Neural cell (in vitro differentiated cells): ENCODE measurements around the gene RYR3. TPM values are rescaled to one million over a fixed set of nuclear protein-coding genes. Genes with fewer than 3 reads are reported as not detected.
"Not testable (repeated sequence)": the region's sequence is repeated elsewhere in the genome, so short reads cannot be mapped to it uniquely, and the experiment has no call there.

Experiments
- H2AFZ ChIP-seq: fragments of 200-600, 300-800 bp; sonication (generic), shearing (Covaris generic); 2 replicates; pipeline ENCODE4 v1.6.0; 2014; ENCODE audit warnings: low read depth, mild to moderate bottlenecking, antibody characterized with exemption, low read length, moderate library complexity
- H3F3A ChIP-seq: fragments of 200-600 bp; shearing (Covaris generic); 2 replicates; pipeline ENCODE4 v1.6.1; 2016; ENCODE audit warnings: mild to moderate bottlenecking, moderate library complexity, mixed read lengths, antibody characterized with exemption, low read length; ENCODE audit not compliant: insufficient read depth, poor library complexity, severe bottlenecking
- H3K27ac ChIP-seq: fragments of 200-600, 300-800 bp; sonication (generic), shearing (Covaris generic); 2 replicates; pipeline ENCODE4 v1.5.1; 2014; ENCODE audit warnings: mild to moderate bottlenecking, low read length, moderate library complexity
- H3K27me3 ChIP-seq: fragments of 300-800, 200-600 bp; sonication (generic), shearing (Covaris generic); 2 replicates; pipeline ENCODE4 v1.6.0; 2014; ENCODE audit warnings: mild to moderate bottlenecking, low read depth, low read length, moderate library complexity; ENCODE audit not compliant: insufficient read depth
- H3K36me3 ChIP-seq: fragments of 300-800, 200-600 bp; sonication (generic), shearing (Covaris generic); 2 replicates; pipeline ENCODE4 v1.5.1; 2014; ENCODE audit warnings: mild to moderate bottlenecking, antibody characterized with exemption, low read length, moderate library complexity; ENCODE audit not compliant: insufficient read depth
- H3K4me2 ChIP-seq: fragments of 300-800, 200-600 bp; sonication (generic), shearing (Covaris generic); 2 replicates; pipeline ENCODE4 v1.6.0; 2014; ENCODE audit warnings: mild to moderate bottlenecking, low read length
- H3K4me3 ChIP-seq: fragments of 300-800, 200-600 bp; sonication (generic), shearing (Covaris generic); 2 replicates; pipeline ENCODE4 v1.5.1; 2014; ENCODE audit warnings: mild to moderate bottlenecking, low read length, moderate library complexity
- H3K79me2 ChIP-seq: fragments of 200-600 bp; shearing (Covaris generic); replicated peaks from 2 replicates; pipeline ENCODE4 v1.6.0; 2014; ENCODE audit warnings: mild to moderate bottlenecking, low read length, moderate library complexity; ENCODE audit not compliant: insufficient read depth
- H3K9ac ChIP-seq: fragments of 300-800, 200-600 bp; sonication (generic), shearing (Covaris generic); 2 replicates; pipeline ENCODE4 v1.6.1; 2016; ENCODE audit warnings: mild to moderate bottlenecking, low read length, mixed read lengths
- H3K9me2 ChIP-seq: fragments of 200-600 bp; shearing (Covaris generic); 2 replicates; pipeline ENCODE4 v1.6.1; 2016; ENCODE audit warnings: mild to moderate bottlenecking, low read length, mixed read lengths; ENCODE audit not compliant: insufficient read depth
- H3K9me3 ChIP-seq: fragments of 200-600, 300-800 bp; sonication (generic), shearing (Covaris generic); 2 replicates; pipeline ENCODE4 v1.6.1; 2016; ENCODE audit warnings: mild to moderate bottlenecking, mixed run types, low read length, moderate library complexity, mixed read lengths
- H4K20me1 ChIP-seq: fragments of 200-600 bp; shearing (Covaris generic); 2 replicates; pipeline ENCODE4 v1.6.1; 2016; ENCODE audit warnings: mild to moderate bottlenecking, mixed run types; ENCODE audit not compliant: insufficient read depth
- EP300 ChIP-seq: fragments of 450-650 bp; conservative IDR thresholded peaks from 2 replicates; pipeline ENCODE4 v1.6.1; 2014; ENCODE audit warnings: antibody characterized with exemption, mild to moderate bottlenecking, moderate library complexity; ENCODE audit not compliant: poor library complexity, severe bottlenecking
- EZH2 ChIP-seq: fragments of 200-600, 300-800 bp; shearing (Covaris generic), sonication (generic); IDR thresholded peaks from 2 replicates; pipeline ENCODE4 v1.6.1; 2014; ENCODE audit warnings: antibody characterized with exemption, low read length, borderline replicate concordance, mild to moderate bottlenecking; ENCODE audit not compliant: insufficient read depth, poor library complexity, severe bottlenecking
- MXI1 ChIP-seq: fragments of 450-650 bp; conservative IDR thresholded peaks from 2 replicates; pipeline ENCODE4 v1.6.1; 2014; ENCODE audit warnings: antibody characterized with exemption, mild to moderate bottlenecking; ENCODE audit not compliant: poor library complexity, severe bottlenecking
- POLR2AphosphoS5 ChIP-seq: IDR thresholded peaks from 2 replicates; pipeline ENCODE4 v1.6.1; 2012
- RAD21 ChIP-seq: fragments of 450-650 bp; conservative IDR thresholded peaks from 2 replicates; pipeline ENCODE4 v1.6.1; 2014; ENCODE audit warnings: antibody characterized with exemption, mild to moderate bottlenecking, moderate library complexity
- SMC3 ChIP-seq: fragments of 450-650 bp; conservative IDR thresholded peaks from 2 replicates; pipeline ENCODE4 v1.6.1; 2014; ENCODE audit warnings: antibody characterized with exemption, mild to moderate bottlenecking, moderate library complexity; ENCODE audit not compliant: poor library complexity
- TAF1 ChIP-seq: IDR thresholded peaks from 2 replicates; pipeline ENCODE4 v1.6.1; 2012; ENCODE audit warnings: low read depth
- polyA plus RNA-seq: library from polyadenylated mRNA; depleted of rRNA; stranded (reverse); fragments of >200 nt; gene quantifications from 2 replicates; pipeline ENCODE4 v1.2.3, GENCODE V29; 2014
- TF ChIP-seq, protein P1 (sequence below): fragments of 450-650 bp; IDR thresholded peaks from 2 replicates; pipeline ENCODE4 v1.5.1; 2014; ENCODE audit warnings: antibody characterized with exemption, mild to moderate bottlenecking, moderate library complexity; ENCODE audit not compliant: poor library complexity, severe bottlenecking
- TF ChIP-seq, protein P2 (sequence below): IDR thresholded peaks from 2 replicates; pipeline ENCODE4 v1.6.1; 2012; ENCODE audit warnings: borderline replicate concordance

Gene RYR3
- polyA plus RNA-seq, 1 donor from 2014 or later, result 12.6 TPM

DNA sequence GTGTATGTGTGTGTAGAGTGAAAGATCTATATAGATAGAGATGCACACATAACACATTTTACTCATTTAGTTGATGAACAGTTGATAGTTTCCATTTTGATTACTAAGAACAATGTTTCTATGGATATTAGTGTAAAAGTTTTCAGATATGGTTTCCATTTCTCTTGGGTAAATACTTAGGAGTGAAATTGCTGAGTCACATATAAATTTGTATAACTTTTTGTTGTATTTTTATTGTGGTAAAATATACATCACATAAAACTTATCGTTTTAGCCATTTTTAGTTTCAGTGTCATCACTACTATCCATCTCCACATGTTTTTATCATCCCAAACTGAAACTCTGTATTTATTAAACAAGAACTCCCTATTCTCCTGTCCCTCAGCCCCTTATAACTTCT, 258.3 kb downstream of the RYR3 start:
- H3K9ac ChIP-seq, result no peak overlapping the region
- no peaks in the 10 kb centered on the region for H3K79me2 ChIP-seq
- TF ChIP-seq, protein P1, sequence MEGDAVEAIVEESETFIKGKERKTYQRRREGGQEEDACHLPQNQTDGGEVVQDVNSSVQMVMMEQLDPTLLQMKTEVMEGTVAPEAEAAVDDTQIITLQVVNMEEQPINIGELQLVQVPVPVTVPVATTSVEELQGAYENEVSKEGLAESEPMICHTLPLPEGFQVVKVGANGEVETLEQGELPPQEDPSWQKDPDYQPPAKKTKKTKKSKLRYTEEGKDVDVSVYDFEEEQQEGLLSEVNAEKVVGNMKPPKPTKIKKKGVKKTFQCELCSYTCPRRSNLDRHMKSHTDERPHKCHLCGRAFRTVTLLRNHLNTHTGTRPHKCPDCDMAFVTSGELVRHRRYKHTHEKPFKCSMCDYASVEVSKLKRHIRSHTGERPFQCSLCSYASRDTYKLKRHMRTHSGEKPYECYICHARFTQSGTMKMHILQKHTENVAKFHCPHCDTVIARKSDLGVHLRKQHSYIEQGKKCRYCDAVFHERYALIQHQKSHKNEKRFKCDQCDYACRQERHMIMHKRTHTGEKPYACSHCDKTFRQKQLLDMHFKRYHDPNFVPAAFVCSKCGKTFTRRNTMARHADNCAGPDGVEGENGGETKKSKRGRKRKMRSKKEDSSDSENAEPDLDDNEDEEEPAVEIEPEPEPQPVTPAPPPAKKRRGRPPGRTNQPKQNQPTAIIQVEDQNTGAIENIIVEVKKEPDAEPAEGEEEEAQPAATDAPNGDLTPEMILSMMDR, result no peak
- TF ChIP-seq POLR2AphosphoS5 (no peak), TAF1 (no peak), SMC3 (no peak), RAD21 (no peak), EZH2 (no peak), EP300 (no peak), MXI1 (no peak)
- TF ChIP-seq, protein P2, sequence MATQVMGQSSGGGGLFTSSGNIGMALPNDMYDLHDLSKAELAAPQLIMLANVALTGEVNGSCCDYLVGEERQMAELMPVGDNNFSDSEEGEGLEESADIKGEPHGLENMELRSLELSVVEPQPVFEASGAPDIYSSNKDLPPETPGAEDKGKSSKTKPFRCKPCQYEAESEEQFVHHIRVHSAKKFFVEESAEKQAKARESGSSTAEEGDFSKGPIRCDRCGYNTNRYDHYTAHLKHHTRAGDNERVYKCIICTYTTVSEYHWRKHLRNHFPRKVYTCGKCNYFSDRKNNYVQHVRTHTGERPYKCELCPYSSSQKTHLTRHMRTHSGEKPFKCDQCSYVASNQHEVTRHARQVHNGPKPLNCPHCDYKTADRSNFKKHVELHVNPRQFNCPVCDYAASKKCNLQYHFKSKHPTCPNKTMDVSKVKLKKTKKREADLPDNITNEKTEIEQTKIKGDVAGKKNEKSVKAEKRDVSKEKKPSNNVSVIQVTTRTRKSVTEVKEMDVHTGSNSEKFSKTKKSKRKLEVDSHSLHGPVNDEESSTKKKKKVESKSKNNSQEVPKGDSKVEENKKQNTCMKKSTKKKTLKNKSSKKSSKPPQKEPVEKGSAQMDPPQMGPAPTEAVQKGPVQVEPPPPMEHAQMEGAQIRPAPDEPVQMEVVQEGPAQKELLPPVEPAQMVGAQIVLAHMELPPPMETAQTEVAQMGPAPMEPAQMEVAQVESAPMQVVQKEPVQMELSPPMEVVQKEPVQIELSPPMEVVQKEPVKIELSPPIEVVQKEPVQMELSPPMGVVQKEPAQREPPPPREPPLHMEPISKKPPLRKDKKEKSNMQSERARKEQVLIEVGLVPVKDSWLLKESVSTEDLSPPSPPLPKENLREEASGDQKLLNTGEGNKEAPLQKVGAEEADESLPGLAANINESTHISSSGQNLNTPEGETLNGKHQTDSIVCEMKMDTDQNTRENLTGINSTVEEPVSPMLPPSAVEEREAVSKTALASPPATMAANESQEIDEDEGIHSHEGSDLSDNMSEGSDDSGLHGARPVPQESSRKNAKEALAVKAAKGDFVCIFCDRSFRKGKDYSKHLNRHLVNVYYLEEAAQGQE, result no peak
- no peaks in the 10 kb centered on the region for H3F3A ChIP-seq
- no peaks in the 10 kb centered on the region for H3K9me3 ChIP-seq
- no peaks in the 10 kb centered on the region for H3K27me3 ChIP-seq
- H3K9me2 ChIP-seq, result no peaks in the 10 kb centered on the region
- H4K20me1 ChIP-seq, result no peaks in the 10 kb centered on the region
- no peaks in the 10 kb centered on the region for H3K36me3 ChIP-seq
- H3K4me3 ChIP-seq, result no peak overlapping the region
- no peak overlapping the region for H2AFZ ChIP-seq
- no peak overlapping the region for H3K4me2 ChIP-seq
- no peak overlapping the region for H3K27ac ChIP-seq

DNA sequence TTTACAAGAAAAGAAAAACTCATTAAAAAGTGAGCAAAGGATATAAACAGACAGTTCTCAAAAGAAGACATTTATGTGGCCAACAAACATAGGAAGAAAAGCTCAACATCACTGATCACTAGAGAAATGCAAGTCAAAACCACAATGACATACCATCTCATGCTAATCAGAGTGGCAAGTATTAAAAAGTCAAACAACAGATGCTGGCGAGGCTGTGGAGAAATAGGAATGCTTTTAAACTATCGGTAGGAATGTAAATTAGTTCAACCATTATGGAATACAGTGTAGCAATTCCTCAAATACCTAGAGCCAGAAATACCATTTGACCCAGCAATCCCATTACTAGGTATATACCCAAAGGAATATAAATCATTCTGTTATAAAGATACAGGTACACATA, 267.1 kb downstream of the RYR3 start:
- not testable (repeated sequence) for H3K4me3 ChIP-seq, H3K9ac ChIP-seq, H3K27ac ChIP-seq, H3K36me3 ChIP-seq, H3K9me3 ChIP-seq, H3K4me2 ChIP-seq, H2AFZ ChIP-seq, H3K79me2 ChIP-seq, H3K9me2 ChIP-seq, H4K20me1 ChIP-seq, H3F3A ChIP-seq, H3K27me3 ChIP-seq

DNA sequence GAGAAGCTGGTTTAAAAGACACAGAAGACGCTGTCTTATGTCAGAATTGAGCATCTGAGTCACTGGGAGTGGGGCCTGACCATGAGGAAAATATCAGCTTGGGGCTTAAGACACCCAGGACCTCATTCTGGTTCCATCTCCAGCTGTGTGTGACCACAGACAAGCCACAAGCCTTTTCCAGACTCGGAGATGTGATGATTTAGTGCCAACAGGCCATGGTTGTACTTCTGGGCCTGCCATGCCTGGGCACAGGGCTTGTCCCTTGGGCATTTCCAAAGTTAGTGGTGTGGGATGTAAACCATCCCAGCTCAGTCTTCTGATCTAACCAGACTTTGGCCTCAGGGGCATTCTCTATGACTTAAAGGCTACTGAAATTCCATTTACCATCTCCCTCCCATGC, 269.8 kb downstream of the RYR3 start:
- Histone ChIP-seq H3K9me2 (no peaks in the 10 kb centered on the region), H3F3A (no peaks in the 10 kb centered on the region), H3K27me3 (no peaks in the 10 kb centered on the region), H3K4me3 (no peak overlapping the region), H3K9ac (no peak overlapping the region), H3K9me3 (no peaks in the 10 kb centered on the region), H2AFZ (no peak overlapping the region), H3K79me2 (no peaks in the 10 kb centered on the region), H4K20me1 (no peaks in the 10 kb centered on the region), H3K27ac (no peak overlapping the region), H3K4me2 (no peak overlapping the region), H3K36me3 (no peaks in the 10 kb centered on the region)
- TF ChIP-seq, protein P1, result no peak
- TF ChIP-seq TAF1, result no peak
